B cell (primary cell): ENCODE results near the gene PTPRU. TPM values are rescaled to one million over a fixed set of nuclear protein-coding genes. Genes with fewer than 3 reads are reported as not detected.

ENCODE experiments used
- ATAC-seq: fragments of 200-7000 bp; cut with Tn5 transposase; one replicate; pipeline ENCODE4 v1.10.0; 2021; ENCODE audit warnings: low read depth, mild to moderate bottlenecking, moderate number of reproducible peaks, moderate library complexity
- CTCF ChIA-PET: fragments of 350-600 bp; sonication (Branson Sonifier 250); formaldehyde crosslinking; loops from one replicate; lab custom pipeline; 2021; ENCODE audit warnings: antibody characterized with exemption, inconsistent platforms; lab: Charles Lee
- POLR2A ChIA-PET: fragments of 350-600 bp; sonication (Branson Sonifier 250); formaldehyde crosslinking; loops from one replicate; lab custom pipeline; 2021; ENCODE audit warnings: antibody characterized with exemption; lab: Charles Lee
- DNase-seq: peaks from one replicate; pipeline ENCODE4 v3.0.0; 2013
- H2AFZ ChIP-seq: 2 replicates; pipeline ENCODE4 v1.6.1; 2012; ENCODE audit warnings: mild to moderate bottlenecking, low read depth, low read length; ENCODE audit not compliant: insufficient read depth, poor library complexity, severe bottlenecking
- H3K27ac ChIP-seq, 2 donors: 1 replicate in 1 of 2; 2 replicates in 1 of 2; pipeline ENCODE4 v1.5.1; 2012 to 2013; ENCODE audit warnings: low read length in 2 of 2, mild to moderate bottlenecking in 2 of 2, moderate library complexity in 1 of 2
- H3K27me3 ChIP-seq, 4 experiments: fragments of 200-600 bp in 1 of 4; sonication (generic) in 1 of 4; replicated peaks in 1 of 4; 1 replicate in 2 of 4; 2 replicates in 2 of 4; pipeline versions ENCODE4 v1.6.1 to v1.7.0; 2013 to 2016; ENCODE audit warnings: low read length in 3 of 4, mild to moderate bottlenecking in 2 of 4, mixed read lengths in 1 of 4, moderate library complexity in 1 of 4; ENCODE audit not compliant: insufficient read depth in 4 of 4, control insufficient read depth in 3 of 4; ENCODE audit errors: control extremely low read depth in 1 of 4
- H3K36me3 ChIP-seq, 2 experiments: replicated peaks in 1 of 2; 1 replicate in 1 of 2; 2 replicates in 1 of 2; pipeline versions ENCODE4 v1.6.1 to v1.7.1; 2013; ENCODE audit warnings: low read length in 1 of 2; ENCODE audit not compliant: insufficient read depth in 2 of 2, control insufficient read depth in 1 of 2; ENCODE audit errors: control extremely low read depth in 1 of 2, extremely low read depth in 1 of 2
- H3K4me1 ChIP-seq, 2 donors: fragments of 200-600 bp in 1 of 2; sonication (generic) in 1 of 2; 1 replicate in 1 of 2; 2 replicates in 1 of 2; pipeline versions ENCODE4 v1.5.1 to v1.6.1; 2013 to 2017; ENCODE audit warnings: low read length in 2 of 2; ENCODE audit not compliant: control insufficient read depth in 2 of 2, insufficient read depth in 2 of 2
- H3K4me2 ChIP-seq: replicated peaks from 2 replicates; pipeline ENCODE3; 2012; ENCODE audit warnings: mild to moderate bottlenecking, low read depth, low read length; ENCODE audit not compliant: poor library complexity, severe bottlenecking
- H3K4me3 ChIP-seq, 5 experiments: fragments of 200-600 bp in 1 of 5; sonication (generic) in 1 of 5; 1 replicate in 3 of 5; 2 replicates in 2 of 5; pipeline versions ENCODE4 v1.5.1 to v1.7.0; 2011 to 2016; ENCODE audit warnings: low read length in 4 of 5, mild to moderate bottlenecking in 4 of 5, low read depth in 2 of 5, control low read depth in 1 of 5, moderate library complexity in 1 of 5; ENCODE audit not compliant: insufficient read depth in 1 of 5; ENCODE audit errors: control extremely low read depth in 1 of 5, extremely low read depth in 1 of 5
- H3K79me2 ChIP-seq: fragments of 200-600 bp; sonication (generic); one replicate; pipeline ENCODE4 v1.6.0; 2016; ENCODE audit warnings: low read length; ENCODE audit not compliant: control insufficient read depth, insufficient read depth
- H3K9ac ChIP-seq: fragments of 200-600 bp; sonication (generic); 2 replicates; pipeline ENCODE4 v1.6.1; 2017; ENCODE audit warnings: mild to moderate bottlenecking, low read length, moderate library complexity
- H3K9me3 ChIP-seq, 3 donors: one replicate each; pipeline versions ENCODE4 v1.6.1 to v1.7.1; 2013; ENCODE audit warnings: low read length in 2 of 3; ENCODE audit not compliant: control insufficient read depth in 2 of 3, insufficient read depth in 1 of 3; ENCODE audit errors: control extremely low read depth in 1 of 3
- H4K20me1 ChIP-seq: 2 replicates; pipeline ENCODE4 v1.6.0; 2012; ENCODE audit warnings: mild to moderate bottlenecking, low read length; ENCODE audit not compliant: insufficient read depth, control insufficient read depth, poor library complexity, severe bottlenecking
- H3K27ac Mint-ChIP-seq: one replicate; pipeline ENCODE4 v1.8.0; 2021; ENCODE audit warnings: mixed read lengths
- H3K27me3 Mint-ChIP-seq: one replicate; pipeline ENCODE4 v1.8.0; 2021; ENCODE audit warnings: mixed read lengths
- H3K4me1 Mint-ChIP-seq: one replicate; pipeline ENCODE4 v1.8.0; 2021; ENCODE audit warnings: mixed read lengths
- H3K4me3 Mint-ChIP-seq: one replicate; pipeline ENCODE4 v1.8.0; 2021; ENCODE audit warnings: mixed read lengths
- H3K9me3 Mint-ChIP-seq: one replicate; pipeline ENCODE4 v1.8.0; 2022; ENCODE audit warnings: mixed read lengths; ENCODE audit not compliant: insufficient read depth
- CTCF ChIP-seq: fragments of 200-600 bp; IDR thresholded peaks from one replicate; pipeline ENCODE4 v1.8.0; 2022; ENCODE audit warnings: antibody characterized with exemption, mild to moderate bottlenecking
- EZH2 ChIP-seq: IDR thresholded peaks from 2 replicates; pipeline ENCODE4 v1.6.1; 2012; ENCODE audit warnings: borderline replicate concordance, low read depth, mild to moderate bottlenecking, moderate library complexity, low read length; ENCODE audit not compliant: insufficient read depth, poor library complexity, severe bottlenecking
- WGBS: methylation state at CpG from one replicate; pipeline ENCODE4 v1.1.5; 2013; ENCODE audit warnings: missing lambda C conversion rate; ENCODE audit not compliant: insufficient coverage; 5-methylcytosine and 5-hydroxymethylcytosine counted together
- intact Hi-C: fragments of 100-400 bp; cut with micrococcal nuclease; formaldehyde crosslinking; loops from one replicate; pipeline ENCODE4 v1.10.0; 2022
- polyA plus RNA-seq: library from polyadenylated mRNA; depleted of rRNA; stranded (reverse); fragments of >200 nt; gene quantifications from 2 replicates; pipeline ENCODE4 v1.2.3, GENCODE V29; 2012
- total RNA-seq, 2 donors: library from RNA; stranded (reverse); fragments of 120-200 nt in 1 of 2; gene quantifications; 1 replicate in 1 of 2; 2 replicates in 1 of 2; pipeline versions ENCODE4 v1.2.3 to v1.2.4, GENCODE V29; 2013 to 2022

Gene PTPRU
- total and polyA plus RNA-seq, 2 donors (not counting 1 experiment from before 2014, with no cell fraction given): 0.10 to 0.25 TPM

DNA sequence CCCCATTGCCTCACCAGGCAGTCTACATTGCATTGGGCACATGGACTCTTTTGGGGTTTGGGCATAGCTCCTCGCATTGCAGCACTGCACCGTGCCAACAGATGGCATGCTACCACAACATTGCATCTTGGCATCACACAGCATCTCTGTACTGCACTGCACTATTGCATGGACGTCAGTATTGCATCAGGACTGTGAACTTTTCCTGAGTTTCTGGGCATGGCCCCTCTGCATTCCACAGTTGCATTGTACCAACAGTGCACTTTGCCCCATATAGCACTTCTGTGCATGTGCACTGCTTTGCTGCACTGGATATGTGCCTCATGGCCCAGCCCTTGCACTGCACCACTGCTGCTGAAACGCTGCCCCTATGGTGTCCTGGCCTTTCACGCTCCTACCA is 9.6 kb downstream of the PTPRU start:
- WGBS: 61% methylated on average over 5 of the region's 5 CpGs
- ATAC-seq: no peak

DNA sequence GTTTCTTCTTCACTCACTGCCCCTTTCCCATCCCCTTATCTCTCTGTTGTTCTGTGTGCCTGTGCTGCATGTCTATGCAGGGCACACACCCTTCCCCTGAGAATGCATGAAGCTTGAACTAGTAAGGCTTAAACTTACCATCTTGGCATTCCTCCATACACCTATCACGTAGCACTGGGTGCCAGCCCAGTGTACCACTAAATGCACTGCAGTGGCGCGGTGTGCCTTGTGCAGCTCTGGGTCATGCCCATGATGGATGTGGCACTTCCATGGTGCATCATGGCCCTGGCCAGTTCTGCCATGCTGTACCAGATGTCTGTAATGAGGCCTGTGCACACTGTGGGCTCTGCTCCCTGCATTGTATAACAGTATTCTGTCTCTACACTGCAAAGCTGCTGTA is 10.7 kb downstream of the PTPRU start:
- ATAC-seq: no peak
- WGBS: 94% methylated on average over 3 of the region's 3 CpGs
- H3K4me1 Mint-ChIP-seq: no peaks in the 10 kb centered on the region
- H3K9ac ChIP-seq: no peak overlapping the region
- H3K4me3 ChIP-seq: no peak overlapping the region
- H3K4me1 ChIP-seq: no peaks in the 10 kb centered on the region
- ChIA-PET CTCF (interaction anchor here (0.9 kb wide), 1 partner anchor 16 kb away, joined by 3 read pairs; the partner anchor contains the start of gene MECR), POLR2A (no interaction called here)
- no peak overlapping the region for H3K27ac ChIP-seq
- no peak overlapping the region for H3K4me2 ChIP-seq
- no peak overlapping the region for H3K4me3 Mint-ChIP-seq
- intact Hi-C loops: no loop called here
- TF ChIP-seq CTCF: no peak
- TF ChIP-seq EZH2: no peak
- H3K27me3 Mint-ChIP-seq: peaks cover 17% of the 10 kb centered on the region
- no peaks in the 10 kb centered on the region for H4K20me1 ChIP-seq
- H2AFZ ChIP-seq: no peak overlapping the region
- no peaks in the 10 kb centered on the region for H3K9me3 Mint-ChIP-seq
- no peaks in the 10 kb centered on the region for H3K27me3 ChIP-seq
- no peak for DNase-seq
- H3K27ac Mint-ChIP-seq: no peak overlapping the region
- no peaks in the 10 kb centered on the region for H3K79me2 ChIP-seq
- H3K9me3 ChIP-seq: no peaks in the 10 kb centered on the region
- H3K36me3 ChIP-seq: no peaks in the 10 kb centered on the region

More for the DNA sequence above, 9.6 kb downstream of the PTPRU start:
- CTCF ChIA-PET: interaction anchor here (1.0 kb wide), 1 partner anchor 1462 kb away, joined by 4 read pairs; no protein-coding TSS in a partner anchor
- Mint-ChIP-seq H3K27me3 (peaks cover 22% of the 10 kb centered on the region), H3K4me1 (no peaks in the 10 kb centered on the region), H3K9me3 (no peaks in the 10 kb centered on the region), H3K27ac (no peak overlapping the region), H3K4me3 (no peak overlapping the region)
- DNase-seq: no peak
- Histone ChIP-seq H3K9ac (no peak overlapping the region), H3K36me3 (no peaks in the 10 kb centered on the region), H3K27ac (no peak overlapping the region), H4K20me1 (no peaks in the 10 kb centered on the region), H3K4me1 (no peaks in the 10 kb centered on the region), H2AFZ (no peak overlapping the region), H3K4me2 (no peak overlapping the region), H3K27me3 (no peaks in the 10 kb centered on the region), H3K9me3 (no peaks in the 10 kb centered on the region), H3K79me2 (no peaks in the 10 kb centered on the region), H3K4me3 (no peak overlapping the region)
- POLR2A ChIA-PET: no interaction called here
- intact Hi-C loops: no loop called here
- TF ChIP-seq CTCF: peak; percentile 25
- TF ChIP-seq EZH2: no peak
